DOHH2 (cell line): ENCODE measurements around the gene STIL.

Source experiments
- H3F3A ChIP-seq: fragments of 200-600 bp; sonication (generic), shearing (Covaris generic); 2 replicates; pipeline ENCODE4 v1.6.0; 2016; ENCODE audit warnings: antibody characterized with exemption, mild to moderate bottlenecking; ENCODE audit not compliant: control insufficient read depth, insufficient read depth
- H3K27ac ChIP-seq: fragments of 200-600 bp; sonication (generic); 2 replicates; pipeline ENCODE4 v1.5.1; 2014; ENCODE audit warnings: low read depth, mild to moderate bottlenecking, low read length, moderate library complexity
- H3K27me3 ChIP-seq: fragments of 200-600 bp; sonication (generic); 2 replicates; pipeline ENCODE4 v1.6.1; 2014; ENCODE audit warnings: mild to moderate bottlenecking, low read length, mixed read lengths; ENCODE audit not compliant: control insufficient read depth
- H3K36me3 ChIP-seq: fragments of 200-600 bp; sonication (generic); 2 replicates; pipeline ENCODE4 v1.6.1; 2014; ENCODE audit warnings: mild to moderate bottlenecking, low read length, moderate library complexity, mixed read lengths; ENCODE audit not compliant: control insufficient read depth
- H3K4me1 ChIP-seq: fragments of 200-600 bp; sonication (generic); 2 replicates; pipeline ENCODE4 v1.6.1; 2014; ENCODE audit warnings: mild to moderate bottlenecking, low read length, mixed read lengths; ENCODE audit not compliant: control insufficient read depth
- H3K4me2 ChIP-seq: fragments of 200-600 bp; sonication (generic); 2 replicates; pipeline ENCODE4 v1.6.0; 2014; ENCODE audit warnings: mild to moderate bottlenecking, low read length, moderate library complexity
- H3K4me3 ChIP-seq: fragments of 200-600 bp; sonication (generic); 2 replicates; pipeline ENCODE4 v1.5.1; 2014; ENCODE audit warnings: mild to moderate bottlenecking, low read length, mixed read lengths
- H3K79me2 ChIP-seq: fragments of 200-600 bp; sonication (generic); 2 replicates; pipeline ENCODE4 v1.6.1; 2014; ENCODE audit warnings: mild to moderate bottlenecking, low read length, mixed read lengths; ENCODE audit not compliant: control insufficient read depth
- H3K9me2 ChIP-seq: fragments of 200-600 bp; sonication (generic); replicated peaks from 2 replicates; pipeline ENCODE4 v1.6.1; 2014; ENCODE audit warnings: mild to moderate bottlenecking, low read length, mixed read lengths; ENCODE audit not compliant: control insufficient read depth
- H3K9me3 ChIP-seq: fragments of 200-600 bp; sonication (generic); 2 replicates; pipeline ENCODE4 v1.6.1; 2014; ENCODE audit warnings: antibody characterized with exemption, low read length, mixed read lengths; ENCODE audit not compliant: control insufficient read depth, insufficient read depth
- H4K20me1 ChIP-seq: fragments of 200-600 bp; sonication (generic); 2 replicates; pipeline ENCODE4 v1.6.0; 2014; ENCODE audit warnings: low read depth, mild to moderate bottlenecking, antibody characterized with exemption, low read length, moderate library complexity; ENCODE audit not compliant: control insufficient read depth, insufficient read depth
- CTCF ChIP-seq: fragments of 200-600 bp; sonication (generic); IDR thresholded peaks from one replicate; pipeline ENCODE4 v1.5.1; 2014; ENCODE audit warnings: antibody characterized with exemption, mild to moderate bottlenecking, low read depth, low read length; ENCODE audit not compliant: poor library complexity, severe bottlenecking
- EZH2phosphoT487 ChIP-seq: fragments of 200-600 bp; sonication (generic); IDR thresholded peaks from 2 replicates; pipeline ENCODE4 v1.6.1; 2017; ENCODE audit warnings: borderline replicate concordance, mild to moderate bottlenecking, antibody characterized with exemption, low read length, moderate library complexity, mixed read lengths

Gene STIL

GRCh38 chr1:47328992-47329391, 15.0 kb upstream of the STIL start:
- H3K27me3 ChIP-seq: no peaks in the 10 kb centered on the region
- H3K4me2 ChIP-seq: no peak overlapping the region
- H3K9me3 ChIP-seq: no peaks in the 10 kb centered on the region
- peaks cover 14% of the 10 kb centered on the region for H3K79me2 ChIP-seq
- H3F3A ChIP-seq: peaks cover 8% of the 10 kb centered on the region
- no peak for TF ChIP-seq EZH2phosphoT487
- no peak for TF ChIP-seq CTCF
- peaks cover 20% of the 10 kb centered on the region for H3K4me1 ChIP-seq
- no peak overlapping the region for H3K27ac ChIP-seq
- H3K9me2 ChIP-seq: no peaks in the 10 kb centered on the region
- no peak overlapping the region for H3K4me3 ChIP-seq
- no peaks in the 10 kb centered on the region for H3K36me3 ChIP-seq
- H4K20me1 ChIP-seq: no peaks in the 10 kb centered on the region

DNA sequence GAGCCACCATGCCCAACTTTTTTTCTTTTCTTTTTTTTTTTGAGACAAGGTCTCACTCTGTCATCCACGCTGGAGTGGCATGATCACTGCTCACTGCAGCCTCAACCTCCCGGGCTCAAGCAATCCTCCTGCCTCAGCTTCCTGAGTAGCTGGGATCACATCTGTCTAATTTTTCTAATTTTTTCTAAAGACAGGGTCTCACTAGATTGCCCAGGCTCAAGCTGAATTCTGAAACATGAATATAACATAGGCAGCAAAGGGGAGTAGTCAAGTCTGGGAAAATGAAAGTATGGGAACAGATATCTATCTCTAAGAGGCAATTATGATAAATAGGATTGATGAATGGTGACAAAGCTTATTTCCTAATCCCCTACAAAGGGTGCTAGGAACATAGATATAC, 12.3 kb upstream of the STIL start:
- H3K4me2 ChIP-seq: no peak overlapping the region
- H3F3A ChIP-seq: no peaks in the 10 kb centered on the region; the same call in 1 of the 2 replicates
- TF ChIP-seq EZH2phosphoT487: no peak
- no peak for TF ChIP-seq CTCF
- H4K20me1 ChIP-seq: no peaks in the 10 kb centered on the region
- H3K36me3 ChIP-seq: no peaks in the 10 kb centered on the region
- H3K4me3 ChIP-seq: no peak overlapping the region
- H3K4me1 ChIP-seq: peaks cover 6% of the 10 kb centered on the region
- no peaks in the 10 kb centered on the region for H3K9me2 ChIP-seq
- no peaks in the 10 kb centered on the region for H3K27me3 ChIP-seq
- no peak overlapping the region for H3K27ac ChIP-seq
- no peaks in the 10 kb centered on the region for H3K79me2 ChIP-seq
- H3K9me3 ChIP-seq: no peaks in the 10 kb centered on the region

GRCh38 chr1:47325528-47325927, 11.6 kb upstream of the STIL start:
- no peaks in the 10 kb centered on the region for H3K36me3 ChIP-seq
- H3K27ac ChIP-seq: no peak overlapping the region
- no peaks in the 10 kb centered on the region for H3K9me3 ChIP-seq
- peaks cover 6% of the 10 kb centered on the region for H3K4me1 ChIP-seq
- no peaks in the 10 kb centered on the region for H3K79me2 ChIP-seq
- TF ChIP-seq EZH2phosphoT487: no peak
- no peak for TF ChIP-seq CTCF
- no peaks in the 10 kb centered on the region for H3K9me2 ChIP-seq
- H3F3A ChIP-seq: peaks cover 2% of the 10 kb centered on the region; the same call in 1 of the 2 replicates
- H4K20me1 ChIP-seq: no peaks in the 10 kb centered on the region
- H3K27me3 ChIP-seq: no peaks in the 10 kb centered on the region
- H3K4me3 ChIP-seq: no peak overlapping the region
- H3K4me2 ChIP-seq: no peak overlapping the region

- Histone ChIP-seq H3K27me3 (no peaks in the 10 kb centered on the region), H3K9me2 (no peaks in the 10 kb centered on the region), H3K4me3 (no peak overlapping the region), H3K79me2 (no peaks in the 10 kb centered on the region), H3K36me3 (no peaks in the 10 kb centered on the region), H3K4me1 (peaks cover 6% of the 10 kb centered on the region), H3K9me3 (no peaks in the 10 kb centered on the region), H3K4me2 (no peak overlapping the region), H4K20me1 (no peaks in the 10 kb centered on the region), H3F3A (peaks cover 4% of the 10 kb centered on the region; the same call in 1 of the 2 replicates), H3K27ac (no peak overlapping the region)
- TF ChIP-seq EZH2phosphoT487: no peak
- no peak for TF ChIP-seq CTCF
Measured at GRCh38 chr1:47324682-47325081, 10.7 kb upstream of the STIL start.
